Glomerular visceral epithelial cell (primary cell): Measurements from ENCODE around the gene CAMKK2.
"Not testable (repeated sequence)": the region's sequence is repeated elsewhere in the genome, so short reads cannot be mapped to it uniquely, and the experiment has no call there.

Source experiments
- DNase-seq: peaks from one replicate; pipeline ENCODE4 v3.0.0-alpha.2; 2016; ENCODE audit errors: extremely low spot score

Gene CAMKK2

GRCh38 chr12:121224591-121224990 lies 71.9 kb downstream of the CAMKK2 start:
- DNase-seq: no peak

GRCh38 chr12:121223292-121224285 lies 72.9 kb downstream of the CAMKK2 start:
- no peak for DNase-seq

DNA sequence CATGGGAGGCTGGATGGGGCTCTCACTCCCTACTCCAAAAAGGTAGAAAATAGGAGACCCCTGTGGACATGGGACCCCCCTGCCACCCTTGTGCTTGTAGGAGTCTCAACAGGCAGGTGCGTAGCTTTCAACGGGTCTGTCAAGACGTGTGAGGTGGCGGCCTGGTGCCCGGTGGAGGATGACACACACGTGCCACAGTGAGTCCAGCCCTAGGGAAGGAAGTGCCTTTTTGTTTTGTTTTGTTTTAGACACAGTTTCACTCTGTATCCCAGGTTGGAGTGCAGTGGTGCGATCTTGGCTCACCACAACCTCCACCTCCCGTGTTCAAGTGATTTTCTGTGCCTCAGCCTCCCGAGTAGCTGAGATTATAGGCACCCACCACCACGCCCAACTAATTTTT lies 73.7 kb downstream of the CAMKK2 start:
- DNase-seq: no peak

- DNase-seq: no peak
Measured at GRCh38 chr12:121219353-121219986, 77.0 kb downstream of the CAMKK2 start.

DNA sequence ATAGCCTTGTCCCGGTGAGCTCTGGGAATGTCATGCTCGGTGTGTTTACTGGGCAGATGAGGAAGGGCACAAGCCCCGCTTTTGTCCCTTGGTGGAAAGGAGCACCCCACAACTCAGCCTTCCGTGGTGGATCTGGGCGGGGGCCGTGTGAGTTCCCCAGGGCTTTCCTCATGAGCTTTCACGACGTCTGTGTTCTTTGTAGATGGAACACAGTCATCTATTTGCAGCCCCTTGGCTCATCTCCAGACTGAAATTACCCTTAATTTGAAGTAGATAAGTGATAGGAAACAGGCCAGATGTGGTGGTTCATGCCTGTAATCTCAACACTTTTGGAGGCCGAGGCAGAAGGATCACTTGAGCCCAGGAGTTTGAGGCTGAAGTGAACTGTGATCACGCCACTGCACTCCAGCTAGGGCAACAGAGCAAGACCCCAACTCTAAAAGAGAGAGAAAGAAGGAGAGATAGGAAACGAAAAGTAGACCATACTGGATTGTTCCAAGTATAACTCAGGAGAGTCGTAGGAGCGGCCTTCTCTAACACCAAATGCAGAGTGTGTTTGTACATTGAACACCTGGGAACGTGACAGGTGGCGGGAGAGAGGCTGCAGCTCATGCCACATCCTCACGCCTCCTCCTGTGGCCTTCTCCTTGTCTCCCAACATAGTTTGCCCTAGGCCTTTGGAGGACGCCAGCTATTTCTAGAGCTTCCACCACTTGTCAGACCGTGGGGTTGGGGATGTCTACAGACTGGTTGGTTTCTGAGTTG lies 77.7 kb downstream of the CAMKK2 start:
- no peak for DNase-seq

GRCh38 chr12:121217761-121218160 lies 78.7 kb downstream of the CAMKK2 start:
- DNase-seq: no peak

DNA sequence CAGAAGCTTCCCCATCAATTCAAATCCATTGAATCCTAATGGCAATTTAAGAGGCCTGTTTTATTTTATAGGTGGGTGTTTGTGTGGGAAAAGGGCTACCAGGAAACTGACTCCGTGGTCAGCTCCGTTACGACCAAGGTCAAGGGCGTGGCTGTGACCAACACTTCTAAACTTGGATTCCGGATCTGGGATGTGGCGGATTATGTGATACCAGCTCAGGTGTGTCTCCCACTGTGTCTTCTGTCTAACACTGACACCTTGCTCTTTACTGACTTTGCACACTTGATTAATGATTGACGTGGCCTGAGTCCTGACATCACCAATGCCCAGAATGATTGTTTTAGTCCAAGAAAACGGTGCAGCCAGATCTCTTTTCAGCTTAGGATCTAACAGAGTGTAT lies 79.4 kb downstream of the CAMKK2 start:
- no peak for DNase-seq

DNA sequence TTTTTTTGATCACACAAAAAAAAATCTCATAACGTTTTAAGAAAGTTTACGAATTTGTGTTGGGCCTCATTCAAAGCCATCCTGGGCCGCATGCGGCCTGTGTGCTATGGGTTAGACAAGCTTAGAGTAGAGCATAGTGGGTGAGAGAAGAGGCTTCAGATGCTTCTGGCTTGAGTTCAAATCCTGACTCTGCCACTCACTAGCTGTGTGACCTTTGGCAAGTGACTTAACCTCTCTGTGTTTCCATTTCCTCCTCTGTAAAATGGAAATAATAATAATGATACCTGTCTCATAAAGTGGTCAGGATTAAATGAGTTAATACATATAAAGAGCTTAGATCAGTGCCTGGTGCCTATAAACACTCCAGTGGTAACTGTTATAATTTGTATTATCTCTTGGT lies 80.4 kb downstream of the CAMKK2 start:
- DNase-seq: no peak

DNA sequence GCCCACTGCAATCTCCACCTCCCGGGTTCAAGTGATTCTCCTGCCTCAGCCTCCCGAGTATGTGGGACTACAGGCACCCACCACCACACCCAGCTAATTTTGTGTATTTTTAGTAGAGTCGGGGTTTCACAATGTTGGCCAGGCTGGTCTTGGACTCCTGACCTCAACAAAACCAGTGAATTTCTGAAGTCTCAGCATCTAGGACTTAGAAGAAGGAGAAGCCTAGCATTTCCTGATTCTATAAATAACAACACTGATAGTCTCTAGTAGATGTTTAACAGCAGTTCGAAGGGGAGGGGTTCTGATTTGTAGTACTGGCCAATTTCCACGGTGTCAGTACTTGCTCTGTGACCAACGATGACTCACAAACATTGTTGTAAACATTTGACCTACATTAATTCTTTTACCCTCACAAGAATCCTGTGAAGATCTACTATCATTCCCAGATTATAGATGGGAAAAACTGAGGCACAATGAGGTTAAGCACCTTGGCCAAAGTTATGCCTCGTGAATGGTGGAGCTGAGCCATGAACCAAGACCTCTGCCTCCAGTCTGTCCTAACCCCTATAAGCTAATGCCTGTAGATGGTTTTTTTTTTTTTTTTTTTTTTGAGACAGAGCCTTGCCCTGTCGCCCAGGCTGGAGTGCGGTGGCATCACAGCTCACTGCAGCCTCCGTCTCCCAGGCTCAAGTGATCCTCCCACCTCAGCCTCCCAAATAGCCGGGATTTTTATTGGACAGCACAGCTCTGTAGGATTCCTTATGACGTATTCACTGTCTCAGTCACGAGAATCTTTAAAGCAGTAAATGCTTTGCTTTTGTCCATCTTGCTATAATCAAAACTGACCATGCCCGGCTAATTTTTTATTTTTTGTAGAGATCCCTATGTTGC lies 81.4 kb downstream of the CAMKK2 start:
- DNase-seq: peak; percentile 78

DNA sequence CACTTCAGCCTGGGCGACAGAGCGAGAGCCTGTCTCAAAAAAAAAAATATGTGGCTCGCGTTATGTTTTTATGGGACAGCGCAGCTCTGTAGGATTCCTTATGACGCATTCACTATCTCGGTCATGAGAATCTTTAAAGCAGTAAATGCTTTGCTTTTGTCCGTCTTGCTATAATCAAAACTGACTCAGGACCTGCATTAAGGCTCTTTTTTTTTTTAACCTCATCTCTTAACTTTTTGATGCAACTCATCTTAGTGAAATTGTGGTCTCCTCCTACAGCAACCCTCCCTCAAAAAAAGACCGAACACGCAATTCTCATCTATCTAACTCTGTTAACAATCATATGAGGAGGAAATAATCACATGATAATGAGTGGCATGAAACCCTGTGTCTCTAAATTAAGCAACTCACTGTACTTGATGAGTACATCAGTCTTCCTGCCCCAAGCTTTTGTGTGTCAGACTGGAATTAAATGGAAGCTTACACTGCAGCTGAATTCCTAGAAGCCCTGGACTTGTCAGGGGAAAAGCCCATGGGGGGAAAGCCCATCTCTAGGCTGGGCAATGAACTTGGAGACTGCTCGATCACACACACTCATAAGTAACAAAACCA lies 82.2 kb downstream of the CAMKK2 start:
- peak; percentile 30 for DNase-seq

DNA sequence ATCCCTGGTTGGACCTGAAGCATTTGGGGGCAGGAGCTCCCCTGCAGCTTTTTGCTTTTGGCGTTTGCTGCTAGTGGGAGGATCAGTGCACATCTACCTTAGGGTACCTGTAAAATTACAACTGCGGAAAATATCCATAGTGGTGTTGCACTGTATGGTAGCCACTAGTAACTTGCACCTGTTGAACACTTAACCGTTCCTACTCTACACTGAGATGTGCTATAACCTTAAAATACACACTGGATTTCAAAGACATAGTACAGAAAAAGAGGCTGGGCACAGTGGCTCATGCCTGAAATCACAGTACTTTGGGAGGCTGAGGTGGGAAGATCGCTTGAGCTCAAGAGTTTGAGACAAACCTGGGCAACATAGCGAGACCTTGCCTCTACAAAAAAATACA lies 83.6 kb downstream of the CAMKK2 start:
- no peak for DNase-seq

- DNase-seq: peak; percentile 77
Measured at GRCh38 chr12:121209624-121210572, 86.6 kb downstream of the CAMKK2 start, which contains the start of gene P2RX4. P2RX4 (plus strand) TSS chr12:121210129; CDS start chr12:121210165, 36 bp downstream.

DNA sequence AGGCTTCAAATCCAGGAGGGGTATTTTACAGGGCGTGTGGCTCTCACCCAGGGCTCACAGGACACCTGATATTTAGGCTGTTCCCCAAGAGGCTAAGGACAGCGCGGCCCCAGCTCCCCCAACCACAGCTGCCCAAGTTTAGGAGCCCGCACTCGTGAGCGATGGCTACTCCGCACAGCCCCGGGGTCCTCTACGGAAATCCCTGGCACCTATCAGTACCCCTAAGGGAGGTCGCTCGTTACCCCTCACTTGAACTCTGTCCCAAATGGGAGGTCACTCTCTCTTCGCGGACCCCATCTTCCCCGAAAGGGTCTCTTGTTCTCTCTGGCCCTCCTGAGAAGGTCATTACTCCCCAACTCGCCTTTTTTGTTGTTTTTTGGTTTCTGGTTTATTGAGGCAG lies 87.3 kb downstream of the CAMKK2 start:
- no peak for DNase-seq

- not testable (repeated sequence) for DNase-seq
Measured at GRCh38 chr12:121208571-121208970, 87.9 kb downstream of the CAMKK2 start.

- DNase-seq: no peak
Measured at GRCh38 chr12:121205491-121205890, 91.0 kb downstream of the CAMKK2 start.

- DNase-seq: no peak
Measured at GRCh38 chr12:121203482-121203881, 93.0 kb downstream of the CAMKK2 start.

- DNase-seq: no peak
Measured at GRCh38 chr12:121202407-121203355, 93.8 kb downstream of the CAMKK2 start.

DNA sequence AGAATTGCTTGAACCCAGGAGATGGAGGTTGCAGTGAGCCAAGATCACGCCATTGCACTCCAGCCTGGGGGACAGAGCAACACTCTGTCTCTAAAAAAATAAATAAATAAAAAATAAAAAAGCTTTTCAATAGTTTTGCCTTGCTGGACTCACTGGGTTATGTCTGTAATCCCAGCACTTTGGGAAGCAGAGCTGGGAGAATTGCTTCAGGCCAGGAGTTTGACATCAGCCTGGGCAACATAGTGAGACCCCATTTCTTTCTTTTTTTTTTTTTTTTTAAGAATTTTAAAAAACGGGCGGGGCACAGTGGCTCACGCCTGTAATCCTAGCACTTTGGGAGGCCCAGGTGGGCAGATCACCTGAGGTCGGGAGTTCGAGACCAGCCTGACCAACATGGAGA lies 95.4 kb downstream of the CAMKK2 start:
- DNase-seq: not testable (repeated sequence)
